Activated CD4-positive, alpha-beta T cell treated with anti-CD3 and anti-CD28 coated beads for 48 hours (primary cell): Measurements from ENCODE around the gene AGBL3.

Experiments
- DNase-seq: peaks from one replicate; pipeline ENCODE4 v3.0.0-alpha.2; 2020

Gene AGBL3

DNA sequence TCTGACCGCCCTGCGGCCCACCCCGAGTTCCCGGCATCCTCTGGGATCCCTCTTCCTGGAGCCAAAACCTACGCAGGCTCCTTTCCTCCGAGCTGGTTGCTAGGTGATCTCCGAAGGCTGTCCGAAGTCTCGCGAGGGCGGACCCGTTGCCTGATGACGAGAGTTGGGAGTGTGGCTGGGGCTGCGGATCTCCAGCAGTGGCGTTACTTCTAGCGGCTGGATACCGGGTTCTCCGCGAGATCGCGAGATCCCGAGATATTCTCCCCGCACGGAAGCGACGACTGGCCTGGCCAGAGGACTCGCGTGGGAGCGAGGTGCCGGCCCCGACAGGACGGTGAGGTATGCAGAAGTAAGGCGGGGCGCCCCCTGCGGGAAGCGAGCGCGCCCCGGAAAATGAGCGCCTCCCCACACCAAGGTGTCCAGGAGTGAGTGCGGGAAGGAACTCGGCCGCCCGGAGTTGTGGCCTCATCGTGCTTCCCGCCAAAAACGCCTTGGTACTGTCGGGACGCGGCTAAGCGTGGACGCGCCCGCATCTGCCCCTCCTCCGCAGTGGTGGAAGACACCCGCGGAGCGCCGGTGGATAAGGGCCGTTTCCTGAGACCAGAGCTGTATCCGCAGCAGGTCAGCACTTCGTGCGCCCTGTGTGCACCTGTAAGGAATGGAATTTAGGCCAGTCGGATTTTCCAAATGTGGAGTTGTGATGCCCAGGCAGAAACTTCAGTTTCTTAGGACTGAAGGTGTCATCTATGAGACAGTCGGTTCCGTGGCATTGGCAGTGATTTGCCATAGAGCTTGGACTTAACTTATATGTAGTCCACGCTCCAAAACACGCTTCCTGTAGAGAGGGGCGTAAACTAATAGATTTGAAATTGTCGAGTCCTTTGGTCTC lies at the start of gene AGBL3:
Gene AGBL3 (plus strand): TSS at position 146 of the 889 bp plus-strand sequence. CDS start 1,426 bp downstream, outside the sequence.
- peak; percentile 93 for DNase-seq

DNA sequence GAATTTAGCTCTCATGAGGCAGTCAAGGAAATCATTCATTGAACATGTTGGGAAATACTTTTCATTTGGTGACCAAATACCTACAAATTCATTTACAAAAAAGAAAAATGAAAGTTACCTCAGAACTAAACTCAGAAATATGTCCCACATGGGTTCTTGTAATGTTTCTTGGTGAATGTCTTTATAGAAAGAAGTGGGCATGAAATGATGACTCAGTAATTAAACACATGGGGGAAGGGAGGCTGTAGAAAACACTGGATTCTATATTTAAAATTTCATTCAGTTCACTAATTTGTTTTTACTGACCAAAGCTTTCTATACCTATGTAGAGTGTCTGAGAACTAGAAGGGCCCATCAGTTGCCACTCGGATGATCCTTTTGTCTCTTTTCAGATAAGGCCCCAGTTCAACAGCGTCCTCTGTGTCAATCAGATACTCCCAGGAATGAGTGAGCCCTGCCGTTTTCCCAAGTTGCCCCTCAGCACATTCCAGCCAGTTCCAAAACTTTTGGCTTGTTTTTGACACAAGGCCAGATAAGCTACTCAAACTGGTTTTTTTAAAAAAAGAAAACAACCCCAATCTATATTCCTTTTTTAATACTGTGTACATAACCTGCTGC lies 49.3 kb upstream of the AGBL3 start:
- DNase-seq = no peak

DNA sequence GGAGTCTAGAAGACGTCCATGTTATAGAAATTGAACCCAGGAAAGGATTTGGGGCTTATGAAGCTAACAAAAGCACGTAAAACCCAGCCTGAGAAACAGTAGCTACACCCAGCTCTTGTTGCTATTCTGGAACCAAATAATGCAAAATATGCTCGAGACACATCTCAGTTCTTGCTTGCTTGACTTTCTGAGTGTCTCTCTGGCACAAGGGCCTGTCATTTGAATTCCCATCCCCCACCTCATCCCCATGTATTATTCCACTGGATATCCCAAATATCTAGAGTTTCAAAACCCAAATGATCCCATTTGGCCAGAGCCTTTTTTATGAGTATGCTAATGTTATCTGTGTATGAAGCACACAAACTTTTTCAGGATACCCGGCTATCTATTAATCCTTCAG lies 48.2 kb upstream of the AGBL3 start:
- no peak for DNase-seq

DNA sequence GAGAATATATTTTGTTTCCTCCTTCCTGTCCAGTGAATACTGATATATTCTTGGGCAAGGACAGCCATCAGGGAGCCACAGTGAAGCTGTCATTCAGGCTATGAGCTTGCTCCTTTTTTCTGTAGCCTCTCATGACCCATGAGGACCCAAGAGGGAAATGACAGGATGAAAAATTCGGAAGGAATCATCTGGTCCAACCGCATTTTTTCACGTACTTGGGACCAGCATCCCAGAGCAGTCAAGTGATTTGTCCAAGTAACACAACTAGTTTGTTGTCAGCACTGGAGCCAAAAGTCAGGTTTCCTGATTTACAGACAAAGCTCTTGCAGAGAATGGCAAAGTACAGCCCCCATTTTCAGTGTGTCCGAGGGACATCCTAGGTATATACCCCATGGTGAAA lies 47.2 kb upstream of the AGBL3 start:
- DNase-seq = no peak

DNA sequence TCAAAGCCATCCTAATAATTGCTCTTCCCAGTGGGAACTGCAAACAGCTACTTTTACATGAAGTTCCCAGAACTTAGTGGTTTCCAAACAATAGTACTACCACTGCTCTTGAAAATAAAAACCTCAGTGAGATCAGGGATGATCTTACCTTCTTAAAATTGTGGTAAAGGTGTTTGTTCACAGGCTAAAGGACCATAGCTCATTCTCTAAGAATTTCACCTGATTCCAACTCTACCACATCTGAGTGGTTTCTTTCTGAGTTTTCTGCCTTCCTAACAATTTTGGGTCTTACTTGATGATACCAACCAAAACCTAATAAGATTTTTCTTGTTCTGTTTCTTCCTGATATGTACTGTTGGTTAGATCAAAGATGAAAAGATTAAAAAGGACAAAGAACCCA lies 45.6 kb upstream of the AGBL3 start:
- DNase-seq = no peak

DNA sequence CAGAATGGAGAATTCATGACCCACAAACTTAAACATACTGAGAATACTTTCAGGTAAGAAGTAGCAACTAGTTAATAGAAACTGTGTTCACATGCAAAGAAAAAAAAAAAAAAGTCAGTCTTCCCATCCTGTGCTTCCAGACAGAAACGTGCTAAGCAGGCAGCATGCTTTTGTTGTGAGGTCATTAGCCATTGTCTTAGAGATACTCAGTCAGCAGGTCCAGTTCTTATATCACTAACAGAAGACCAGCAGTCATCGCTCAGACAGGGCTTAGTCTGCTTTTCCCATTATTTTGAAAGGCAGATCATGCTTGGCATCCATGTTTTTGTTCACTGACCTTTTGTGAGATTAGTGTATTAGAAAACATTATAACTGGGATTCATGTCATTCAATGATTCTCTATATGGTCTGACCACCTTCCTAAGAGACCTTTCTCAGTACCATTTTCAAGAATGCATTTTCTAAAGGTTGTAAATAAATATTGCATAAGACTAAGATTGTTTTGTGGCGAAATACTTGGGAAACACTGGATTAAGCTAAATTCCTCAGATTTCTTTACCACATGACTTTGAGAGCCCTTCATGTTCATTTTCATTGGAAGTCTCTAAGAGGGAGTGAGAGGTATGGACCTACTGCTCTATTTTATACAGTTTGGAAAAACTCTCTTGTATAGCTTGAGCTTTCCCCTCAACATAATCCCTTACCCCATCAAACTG lies 45.0 kb upstream of the AGBL3 start:
- no peak for DNase-seq

GRCh38 chr7:134941952-134942351 lies 44.4 kb upstream of the AGBL3 start:
- no peak for DNase-seq

- DNase-seq = no peak
These were observed 43.4 kb upstream of the AGBL3 start for GRCh38 chr7:134942690-134943466.

DNA sequence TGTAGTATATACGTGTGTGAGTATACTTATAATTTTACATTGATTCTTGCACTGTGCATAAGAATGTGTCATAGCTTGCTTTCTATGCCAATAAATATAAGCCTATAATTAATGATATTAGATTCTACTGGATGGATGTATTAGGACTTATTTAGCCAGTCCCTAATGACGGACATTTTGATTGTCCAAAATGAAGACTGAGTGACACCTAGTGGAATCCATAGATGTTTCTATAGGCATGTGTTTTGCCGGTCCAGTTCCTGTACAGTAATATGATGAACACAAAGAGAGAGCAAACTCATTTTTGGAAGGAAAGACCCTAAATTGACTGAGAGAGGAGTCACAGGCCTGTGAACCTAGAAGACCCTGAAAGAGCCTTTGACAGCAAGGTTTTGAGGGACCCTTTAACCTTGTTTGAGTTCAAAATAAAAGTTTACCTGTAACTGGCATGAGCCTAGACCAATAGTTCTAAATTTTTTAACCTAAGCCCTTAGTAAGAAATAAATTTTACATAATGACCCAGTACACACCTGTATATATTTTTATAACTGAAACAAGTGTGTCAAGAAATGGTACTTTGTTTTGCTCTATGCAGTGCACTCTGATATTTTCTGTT lies 42.4 kb upstream of the AGBL3 start:
- DNase-seq = no peak

- DNase-seq = no peak
These were observed 40.6 kb upstream of the AGBL3 start for GRCh38 chr7:134945691-134946090.

- peak; percentile 14 for DNase-seq
These were observed 40.0 kb upstream of the AGBL3 start for GRCh38 chr7:134946260-134946659.

- no peak for DNase-seq
These were observed 39.0 kb upstream of the AGBL3 start for GRCh38 chr7:134947329-134947728.

DNA sequence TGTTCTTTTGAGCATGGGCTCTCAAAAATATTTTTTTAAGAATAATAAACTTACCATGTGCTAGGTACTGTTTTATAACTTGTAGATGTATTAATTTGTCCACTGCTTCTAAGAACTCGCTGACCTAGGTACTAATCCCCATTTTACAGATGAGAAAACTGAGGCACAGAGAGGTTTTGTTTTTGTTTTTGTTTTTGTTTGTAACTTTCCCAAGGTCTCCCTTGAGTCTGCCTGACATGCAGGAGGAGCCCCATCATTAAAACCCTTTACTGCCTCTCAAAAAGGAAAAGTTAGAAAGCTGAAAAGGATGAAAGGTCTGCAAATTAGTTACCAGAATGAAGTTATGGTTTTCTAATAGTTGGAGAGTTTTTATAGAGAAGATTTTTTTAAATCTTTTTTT lies 38.5 kb upstream of the AGBL3 start:
- DNase-seq = no peak

- no peak for DNase-seq
These were observed 38.1 kb upstream of the AGBL3 start for GRCh38 chr7:134948246-134948645.

DNA sequence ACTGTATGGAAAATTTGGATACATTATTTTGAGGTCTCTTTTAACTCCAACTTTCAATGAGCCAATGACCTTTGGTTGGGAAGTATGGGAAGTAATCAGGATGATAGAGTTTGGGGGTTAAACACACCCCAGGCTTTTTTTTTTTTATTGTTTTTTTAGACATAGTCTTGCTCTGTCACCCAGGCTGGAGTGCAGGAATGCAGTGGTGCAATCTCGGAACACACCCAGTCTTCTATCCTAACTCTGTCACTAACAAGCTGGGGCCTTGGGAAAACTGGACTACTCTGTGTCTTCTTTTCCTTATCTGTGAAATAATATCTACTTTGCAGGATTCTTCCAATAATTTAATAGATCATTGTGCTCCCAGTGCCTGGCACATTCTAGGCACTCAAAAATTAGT lies 37.6 kb upstream of the AGBL3 start:
- no peak for DNase-seq

- no peak for DNase-seq
These were observed 37.1 kb upstream of the AGBL3 start for GRCh38 chr7:134949171-134949570.

GRCh38 chr7:134954197-134955082 lies 31.9 kb upstream of the AGBL3 start:
- DNase-seq = no peak

GRCh38 chr7:134957005-134957404 lies 29.3 kb upstream of the AGBL3 start:
- DNase-seq = no peak

DNA sequence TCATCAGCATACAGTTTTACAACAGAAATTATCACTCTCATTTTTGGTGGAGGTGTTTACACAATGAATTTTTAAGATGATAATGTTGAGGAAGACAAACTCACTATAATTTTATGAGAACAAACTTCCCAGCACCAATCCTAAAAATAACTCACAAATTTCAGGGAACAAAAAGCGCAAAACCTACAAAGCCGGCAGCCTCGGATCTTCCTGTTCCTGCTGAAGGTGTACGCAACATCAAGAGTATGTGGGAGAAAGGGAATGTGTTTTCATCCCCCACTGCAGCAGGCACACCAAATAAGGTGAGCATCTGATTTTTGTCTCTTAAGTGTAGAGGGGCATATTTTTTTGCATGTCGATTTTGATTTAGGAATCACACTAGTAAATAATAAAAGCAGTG lies 26.5 kb upstream of the AGBL3 start:
- DNase-seq = no peak

- DNase-seq = no peak
These were observed 24.0 kb upstream of the AGBL3 start for GRCh38 chr7:134962270-134962780.

GRCh38 chr7:134963036-134963435 lies 23.3 kb upstream of the AGBL3 start:
- DNase-seq = no peak
